GM12878 (cell line): ENCODE data around the gene ATG9B. TPM values are rescaled to one million over a fixed set of nuclear protein-coding genes. Genes with fewer than 3 reads are reported as not detected.

Source experiments
- ATAC-seq: fragments of 200-7000 bp; cut with Tn5 transposase; 3 replicates; pipeline ENCODE4 v1.9.1; 2020; ENCODE audit warnings: mild to moderate bottlenecking, moderate library complexity
- BruUV-seq: library from RNA; stranded (reverse); fragments of 400-500 nt; replicated peaks from 2 replicates; lab custom pipeline; 2021; lab: Mats Ljungman, UMichigan
- CTCF ChIA-PET: fragments of 300-600 bp; sonication (Branson Sonifier 250); formaldehyde crosslinking; extraction: SDS; loops from one replicate; lab custom pipeline; 2021; ENCODE audit warnings: inconsistent platforms; lab: Yijun Ruan, JAX
- POLR2A ChIA-PET: fragments of 350-600 bp; formaldehyde crosslinking; extraction: SDS; loops from one replicate; lab custom pipeline; 2021; ENCODE audit warnings: inconsistent platforms; lab: Charles Lee
- RAD21 ChIA-PET: fragments of 300-600 bp; sonication (Branson Sonifier 250); formaldehyde crosslinking; loops from one replicate; lab custom pipeline; 2023; ENCODE audit warnings: antibody characterized with exemption; ENCODE audit not compliant: unreplicated experiment; lab: Charles Lee
- SMC1A ChIA-PET: fragments of 300-600 bp; sonication (Branson Sonifier 250); formaldehyde crosslinking; loops from one replicate; lab custom pipeline; 2023; ENCODE audit not compliant: unreplicated experiment, uncharacterized antibody; lab: Charles Lee
- DNase-seq: peaks from one replicate; pipeline ENCODE4 v3.0.0-alpha.2; 2011; ENCODE audit warnings: low read depth, low spot score
- FAIRE-seq: peaks from 3 replicates; lab custom pipeline; 2011; peaks lifted over from hg19 to GRCh38; lab: Jason Lieb, UNC
- H2AFZ ChIP-seq: 2 replicates; pipeline ENCODE4 v1.6.0; 2011; ENCODE audit warnings: low read depth, low read length, control low read depth; ENCODE audit not compliant: control insufficient read depth
- H3K27ac ChIP-seq: 2 replicates; pipeline ENCODE4 v1.5.1; 2011; ENCODE audit warnings: control low read depth; ENCODE audit not compliant: control insufficient read depth, insufficient read depth
- H3K27me3 ChIP-seq, 2 experiments: replicated peaks in 1 of 2; 2 replicates each; pipeline versions ENCODE4 v1.6.0 to v1.6.1; 2011; ENCODE audit warnings: low read length in 1 of 2; ENCODE audit not compliant: control insufficient read depth in 2 of 2, insufficient read depth in 2 of 2
- H3K36me3 ChIP-seq, 2 experiments: 2 replicates each; pipeline ENCODE4 v1.5.1; 2011; ENCODE audit warnings: low read length in 1 of 2; ENCODE audit not compliant: control insufficient read depth in 2 of 2, insufficient read depth in 2 of 2
- H3K4me1 ChIP-seq: 2 replicates; pipeline ENCODE4 v1.6.1; 2011; ENCODE audit warnings: mild to moderate bottlenecking, low read length, moderate library complexity, mixed read lengths; ENCODE audit not compliant: control insufficient read depth, insufficient read depth
- H3K4me2 ChIP-seq: 2 replicates; pipeline ENCODE4 v1.6.0; 2011; ENCODE audit warnings: control low read depth; ENCODE audit not compliant: control insufficient read depth, insufficient read depth
- H3K4me3 ChIP-seq: fragments of 200-600 bp; sonication (generic); 2 replicates; pipeline ENCODE4 v1.5.1; 2016
- H3K79me2 ChIP-seq: 2 replicates; pipeline ENCODE4 v1.6.0; 2011; ENCODE audit warnings: low read length; ENCODE audit not compliant: control insufficient read depth, insufficient read depth
- H3K9ac ChIP-seq: 2 replicates; pipeline ENCODE4 v1.8.0; 2011; ENCODE audit warnings: low read length, control low read depth, mixed read lengths; ENCODE audit not compliant: control insufficient read depth, insufficient read depth
- H3K9me3 ChIP-seq: replicated peaks from 3 replicates; pipeline ENCODE4 v1.5.1; 2011; ENCODE audit warnings: mild to moderate bottlenecking, low read length; ENCODE audit not compliant: control insufficient read depth, insufficient read depth
- H4K20me1 ChIP-seq: 2 replicates; pipeline ENCODE4 v1.6.0; 2011; ENCODE audit not compliant: control insufficient read depth, insufficient read depth
- NFXL1 ChIP-seq: fragments of 450-650 bp; IDR thresholded peaks from 2 replicates; pipeline ENCODE4 v1.6.1; 2017; ENCODE audit warnings: antibody characterized with exemption, mild to moderate bottlenecking, borderline replicate concordance
- RAD21 ChIP-seq: IDR thresholded peaks from 2 replicates; pipeline ENCODE4 v1.6.1; 2011; ENCODE audit warnings: mild to moderate bottlenecking, low read depth, low read length, moderate library complexity; ENCODE audit not compliant: insufficient read depth
- SMC3 ChIP-seq: IDR thresholded peaks from 2 replicates; pipeline ENCODE4 v1.6.1; 2011; ENCODE audit warnings: low read length, improper control_type of control experiment, borderline replicate concordance
- TCF7 ChIP-seq: IDR thresholded peaks from 2 replicates; pipeline ENCODE4 v1.6.1; 2014; ENCODE audit warnings: antibody characterized with exemption, borderline replicate concordance
- WGBS: methylation state at CpG from one replicate; pipeline ENCODE4 v1.1.6; 2016; ENCODE audit warnings: low lambda C conversion rate; ENCODE audit not compliant: insufficient replicate concordance, insufficient coverage; ENCODE audit errors: missing lambda C conversion rate; 5-methylcytosine and 5-hydroxymethylcytosine counted together
- in situ Hi-C: fragments of 300-500 bp; cut with MboI; formaldehyde crosslinking; loops from 9 replicates; pipeline ENCODE4 v1.14.3; 2018; ENCODE audit warnings: mixed read lengths
- intact Hi-C: fragments of 100-400 bp; cut with micrococcal nuclease; formaldehyde crosslinking; loops from one replicate; pipeline ENCODE4 v1.14.2; 2022; ENCODE audit not compliant: unreplicated experiment
- polyA plus RNA-seq, 11 experiments: library from polyadenylated mRNA; depleted of rRNA in 4 of 11; unstranded in 6 of 11; stranded (reverse) in 5 of 11; fragments of >200 nt; fragmentation: Nextera tagmentation in 4 of 11; fragmentation: Illumina TruSeq in 1 of 11; extraction: Ambion mirVana in 4 of 11; extraction: Trizol in 1 of 11; gene quantifications; 1 replicate in 1 of 11; 2 replicates in 10 of 11; pipeline versions ENCODE4 v1.2.1 to v1.2.3, GENCODE V29; 2011 to 2016; ENCODE audit warnings: inconsistent platforms in 2 of 11, missing spikeins in 2 of 11, low read depth in 1 of 11
- total RNA-seq, 4 experiments: library from RNA; depleted of rRNA in 3 of 4; stranded (reverse); fragments of >200 nt in 3 of 4; fragmentation: Illumina TruSeq in 1 of 4; extraction: Trizol in 1 of 4; gene quantifications; 2 replicates each; pipeline versions ENCODE4 v1.2.1 to v1.2.3, GENCODE V29; 2013 to 2021
- TF ChIP-seq, protein P1 (sequence below): IDR thresholded peaks from 2 replicates; pipeline ENCODE4 v1.6.1; 2011; ENCODE audit warnings: mild to moderate bottlenecking, low read depth, low read length, moderate library complexity; ENCODE audit not compliant: insufficient replicate concordance
- TF ChIP-seq, protein P2 (sequence below), 3 experiments: IDR thresholded peaks in 2 of 3; conservative IDR thresholded peaks in 1 of 3; 2 replicates each; pipeline ENCODE4 v1.5.1; 2011; ENCODE audit warnings: low read depth in 3 of 3, low read length in 3 of 3, mild to moderate bottlenecking in 3 of 3, control low read depth in 2 of 3, moderate library complexity in 2 of 3, inconsistent platforms in 1 of 3, mixed read lengths in 1 of 3; ENCODE audit not compliant: control insufficient read depth in 2 of 3, insufficient read depth in 1 of 3; ENCODE audit errors: extremely low read depth in 1 of 3

Gene ATG9B
- total and polyA plus RNA-seq, 10 of the 15 experiments (the other 5 are each of a cell fraction or from before 2014, with no cell fraction given), result 0.01 to 0.83 (median 0.12) TPM; not detected in 2

DNA sequence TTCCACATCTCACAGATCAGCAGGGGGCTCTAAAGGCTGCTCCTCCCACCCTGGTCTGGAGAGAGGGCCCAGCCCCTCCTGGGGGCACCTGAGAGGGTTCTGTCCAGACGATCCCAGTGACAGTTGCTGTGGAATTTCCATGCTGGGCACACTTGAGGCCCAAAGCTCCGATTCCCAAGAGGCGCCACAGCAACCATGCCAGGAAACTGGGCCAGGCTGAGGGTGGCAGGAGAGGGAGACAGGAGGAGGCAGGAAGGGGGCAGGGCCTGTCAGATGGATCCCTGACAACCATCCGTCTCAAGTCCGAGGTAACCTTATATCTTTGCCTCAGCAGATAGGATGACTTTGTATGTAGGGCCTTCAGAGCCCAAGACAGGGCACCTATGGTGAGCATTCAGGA is 37.7 kb downstream of the ATG9B start:
- ChIA-PET POLR2A (no interaction called here), SMC1A (no interaction called here), RAD21 (interaction anchor here (1.2 to 1.6 kb wide), 2 partner anchors 24 to 25 kb away, joined by 3 to 4 read pairs; no protein-coding TSS in a partner anchor), CTCF (interaction anchor here (0.9 to 4.2 kb wide), 9 partner anchors 8 to 210 kb away, joined by 3 to 34 read pairs (median 4); no protein-coding TSS in a partner anchor)
- in situ Hi-C loops (loop anchor here (5.0 kb wide), 2 partner anchors 84 to 209 kb away; no protein-coding TSS in a partner anchor), intact Hi-C loops (no loop called here)
- Histone ChIP-seq H3K9ac (no peak overlapping the region), H4K20me1 (no peaks in the 10 kb centered on the region), H3K27ac (no peak overlapping the region), H3K36me3 (no peaks in the 10 kb centered on the region), H3K27me3 (peaks cover 0 to 3% of the 10 kb centered on the region in 2 experiments; a peak in 2 of 4 replicates), H3K4me1 (no peaks in the 10 kb centered on the region; the same call in 1 of the 2 replicates), H3K4me2 (no peak overlapping the region), H3K79me2 (no peaks in the 10 kb centered on the region), H2AFZ (no peak overlapping the region), H3K4me3 (no peak overlapping the region), H3K9me3 (no peaks in the 10 kb centered on the region; the same call in 2 of the 3 replicates)
- TF ChIP-seq, protein P1, sequence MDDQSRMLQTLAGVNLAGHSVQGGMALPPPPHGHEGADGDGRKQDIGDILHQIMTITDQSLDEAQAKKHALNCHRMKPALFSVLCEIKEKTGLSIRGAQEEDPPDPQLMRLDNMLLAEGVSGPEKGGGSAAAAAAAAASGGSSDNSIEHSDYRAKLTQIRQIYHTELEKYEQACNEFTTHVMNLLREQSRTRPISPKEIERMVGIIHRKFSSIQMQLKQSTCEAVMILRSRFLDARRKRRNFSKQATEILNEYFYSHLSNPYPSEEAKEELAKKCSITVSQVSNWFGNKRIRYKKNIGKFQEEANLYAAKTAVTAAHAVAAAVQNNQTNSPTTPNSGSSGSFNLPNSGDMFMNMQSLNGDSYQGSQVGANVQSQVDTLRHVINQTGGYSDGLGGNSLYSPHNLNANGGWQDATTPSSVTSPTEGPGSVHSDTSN, result no peak
- TF ChIP-seq TCF7, result no peak
- ATAC-seq (no peak), DNase-seq (no peak), FAIRE-seq (no peak)
- 72% methylated on average over 5 of the region's 5 CpGs for WGBS
- no TSS peak for BruUV-seq

DNA sequence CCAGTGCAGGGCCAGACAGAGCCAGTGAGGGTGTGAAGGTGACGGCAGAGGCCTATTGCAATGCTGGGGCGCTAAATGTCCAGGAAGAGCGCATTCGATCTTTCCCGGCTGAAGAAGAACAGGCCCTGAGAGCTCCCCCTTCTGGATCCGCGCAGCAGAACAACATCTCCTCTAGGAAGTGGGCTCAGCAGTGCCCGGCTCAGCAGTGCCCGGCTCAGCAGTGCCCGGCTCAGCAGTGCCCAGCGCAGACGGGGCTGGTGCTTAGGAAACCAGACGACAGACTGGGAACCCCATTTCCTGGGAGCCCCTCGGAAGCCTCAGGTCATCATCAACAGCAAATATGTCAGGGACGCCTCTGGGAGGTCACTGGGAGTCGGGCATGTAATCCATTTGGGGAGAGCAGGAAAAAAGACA is 38.2 kb downstream of the ATG9B start:
- no TSS peak for BruUV-seq
- ChIA-PET POLR2A (no interaction called here), SMC1A (interaction anchor here (0.7 to 1.8 kb wide), 2 partner anchors 23 to 929 kb away, joined by 3 to 5 read pairs; no protein-coding TSS in a partner anchor), CTCF (interaction anchor here (0.6 to 4.2 kb wide), 17 partner anchors 9 to 220 kb away, joined by 3 to 34 read pairs (median 4); no protein-coding TSS in a partner anchor), RAD21 (interaction anchor here (0.8 to 1.6 kb wide), 3 partner anchors 24 to 88 kb away, joined by 3 to 4 read pairs (median 3); partner anchors contain the start of gene ABCB8)
- no peaks in the 10 kb centered on the region for H4K20me1 ChIP-seq
- in situ Hi-C loops, result loop anchor here (5.0 kb wide), 2 partner anchors 84 to 209 kb away; no protein-coding TSS in a partner anchor
- peak; percentile 31 for FAIRE-seq
- peak; percentile 48 for TF ChIP-seq RAD21
- TF ChIP-seq SMC3, result peak; percentile 69
- no peak for TF ChIP-seq NFXL1
- TF ChIP-seq, protein P2, sequence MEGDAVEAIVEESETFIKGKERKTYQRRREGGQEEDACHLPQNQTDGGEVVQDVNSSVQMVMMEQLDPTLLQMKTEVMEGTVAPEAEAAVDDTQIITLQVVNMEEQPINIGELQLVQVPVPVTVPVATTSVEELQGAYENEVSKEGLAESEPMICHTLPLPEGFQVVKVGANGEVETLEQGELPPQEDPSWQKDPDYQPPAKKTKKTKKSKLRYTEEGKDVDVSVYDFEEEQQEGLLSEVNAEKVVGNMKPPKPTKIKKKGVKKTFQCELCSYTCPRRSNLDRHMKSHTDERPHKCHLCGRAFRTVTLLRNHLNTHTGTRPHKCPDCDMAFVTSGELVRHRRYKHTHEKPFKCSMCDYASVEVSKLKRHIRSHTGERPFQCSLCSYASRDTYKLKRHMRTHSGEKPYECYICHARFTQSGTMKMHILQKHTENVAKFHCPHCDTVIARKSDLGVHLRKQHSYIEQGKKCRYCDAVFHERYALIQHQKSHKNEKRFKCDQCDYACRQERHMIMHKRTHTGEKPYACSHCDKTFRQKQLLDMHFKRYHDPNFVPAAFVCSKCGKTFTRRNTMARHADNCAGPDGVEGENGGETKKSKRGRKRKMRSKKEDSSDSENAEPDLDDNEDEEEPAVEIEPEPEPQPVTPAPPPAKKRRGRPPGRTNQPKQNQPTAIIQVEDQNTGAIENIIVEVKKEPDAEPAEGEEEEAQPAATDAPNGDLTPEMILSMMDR (IDR thresholded peaks at IDR 0.05 in 2 of 3, conservative IDR thresholded peaks at IDR 0.05 in 1 of 3; ENCODE audit: control insufficient read depth in 2 of 3, extremely low read depth in 1 of 3, insufficient read depth in 1 of 3, low read depth in 3 of 3, low read length in 3 of 3), result peak; percentile 69 to 88 (median 69)
- peak; percentile 83 for ATAC-seq
- no peaks in the 10 kb centered on the region; the same call in 1 of the 2 replicates for H3K4me1 ChIP-seq
- no peaks in the 10 kb centered on the region for H3K36me3 ChIP-seq
- WGBS, result 5% methylated on average over 16 of the region's 16 CpGs
- intact Hi-C loops, result no loop called here
- H3K4me2 ChIP-seq, result no peak overlapping the region
- no peak overlapping the region for H3K4me3 ChIP-seq
- H3K9me3 ChIP-seq, result no peaks in the 10 kb centered on the region; the same call in 2 of the 3 replicates
- H3K27ac ChIP-seq, result no peak overlapping the region
- H3K27me3 ChIP-seq, result peaks cover 2 to 3% of the 10 kb centered on the region in 2 experiments; a peak in 3 of 4 replicates
- H2AFZ ChIP-seq, result no peak overlapping the region
- H3K9ac ChIP-seq, result no peak overlapping the region
- H3K79me2 ChIP-seq, result no peaks in the 10 kb centered on the region
- DNase-seq, result no peak
